GM23338 (cell line): ENCODE data around the gene HOXD9. TPM values are rescaled to one million over a fixed set of nuclear protein-coding genes. Genes with fewer than 3 reads are reported as not detected.

ENCODE experiments used
- ATAC-seq: fragments of 200-7000 bp; cut with Tn5 transposase; 3 replicates; pipeline ENCODE4 v1.9.1; 2020
- DNase-seq: peaks from one replicate; pipeline ENCODE4 v3.0.0-alpha.2; 2015; ENCODE audit warnings: low spot score
- H2AFZ ChIP-seq: fragments of 200-600 bp; sonication (generic); 2 replicates; pipeline ENCODE4 v1.8.0; 2016; ENCODE audit warnings: antibody characterized with exemption, mild to moderate bottlenecking, moderate library complexity
- H3F3A ChIP-seq: fragments of 200-600 bp; sonication (generic); replicated peaks from 2 replicates; pipeline ENCODE4 v1.8.0; 2017; ENCODE audit warnings: antibody characterized with exemption, mixed run types, low read depth
- H3K27ac ChIP-seq: fragments of 200-600 bp; sonication (generic); 2 replicates; pipeline ENCODE4 v1.6.1; 2016; ENCODE audit warnings: low read depth
- H3K27me3 ChIP-seq: fragments of 200-600 bp; sonication (generic); 2 replicates; pipeline ENCODE4 v1.8.0; 2016; ENCODE audit warnings: mild to moderate bottlenecking, mixed run types, moderate library complexity; ENCODE audit not compliant: insufficient read depth
- H3K36me3 ChIP-seq: fragments of 200-600 bp; sonication (generic); 2 replicates; pipeline ENCODE4 v1.8.0; 2016; ENCODE audit warnings: mild to moderate bottlenecking; ENCODE audit not compliant: insufficient read depth
- H3K4me1 ChIP-seq: fragments of 200-600 bp; sonication (generic); 2 replicates; pipeline ENCODE4 v1.8.0; 2016; ENCODE audit warnings: mild to moderate bottlenecking, moderate library complexity; ENCODE audit not compliant: insufficient read depth
- H3K4me2 ChIP-seq: fragments of 200-600 bp; sonication (generic); 2 replicates; pipeline ENCODE4 v1.7.1; 2017; ENCODE audit warnings: mixed run types
- H3K4me3 ChIP-seq: fragments of 200-600 bp; sonication (generic); 2 replicates; pipeline ENCODE4 v1.6.1; 2016; ENCODE audit warnings: mixed run types
- H3K79me2 ChIP-seq: fragments of 200-600 bp; sonication (generic); replicated peaks from 2 replicates; pipeline ENCODE4 v1.8.0; 2017; ENCODE audit warnings: mild to moderate bottlenecking; ENCODE audit not compliant: insufficient read depth
- H3K9me2 ChIP-seq: fragments of 200-600 bp; sonication (generic); 2 replicates; pipeline ENCODE4 v1.8.0; 2017; ENCODE audit not compliant: insufficient read depth
- H4K20me1 ChIP-seq: fragments of 200-600 bp; sonication (generic); replicated peaks from 2 replicates; pipeline ENCODE4 v1.8.0; 2017; ENCODE audit warnings: mild to moderate bottlenecking; ENCODE audit not compliant: insufficient read depth
- H3K27ac Mint-ChIP-seq: 2 replicates; pipeline ENCODE4 v1.8.0; 2020; ENCODE audit warnings: inconsistent platforms, mild to moderate bottlenecking, moderate library complexity, mixed read lengths
- H3K27me3 Mint-ChIP-seq: 3 replicates; pipeline ENCODE4 v1.8.0; 2022; ENCODE audit warnings: low read depth, mild to moderate bottlenecking, moderate library complexity, mixed read lengths, inconsistent platforms; ENCODE audit not compliant: insufficient read depth, poor library complexity
- H3K36me3 Mint-ChIP-seq: 3 replicates; pipeline ENCODE4 v1.8.0; 2021; ENCODE audit warnings: low read depth, mild to moderate bottlenecking, inconsistent platforms, moderate library complexity, mixed read lengths
- H3K4me1 Mint-ChIP-seq: 3 replicates; pipeline ENCODE4 v1.8.0; 2020; ENCODE audit warnings: mild to moderate bottlenecking, inconsistent platforms, mixed read lengths
- H3K4me3 Mint-ChIP-seq: 3 replicates; pipeline ENCODE4 v1.8.0; 2021; ENCODE audit warnings: moderate library complexity, mild to moderate bottlenecking, inconsistent platforms, mixed read lengths
- H3K9me3 Mint-ChIP-seq: 3 replicates; pipeline ENCODE4 v1.8.0; 2020; ENCODE audit warnings: moderate library complexity, mild to moderate bottlenecking, inconsistent platforms, mixed read lengths
- CREB1 ChIP-seq: fragments of 250-450 bp; sonication (Bioruptor Pico); IDR thresholded peaks from 2 replicates; pipeline ENCODE4 v1.5.0; 2020; ENCODE audit warnings: low read depth, mild to moderate bottlenecking, moderate library complexity
- EZH2 ChIP-seq: fragments of 200-600 bp; sonication (generic); IDR thresholded peaks from one replicate; pipeline ENCODE4 v1.8.0; 2017; ENCODE audit warnings: antibody characterized with exemption, mild to moderate bottlenecking, low read depth; ENCODE audit not compliant: unreplicated experiment
- EZH2phosphoT487 ChIP-seq: fragments of 200-600 bp; sonication (generic); IDR thresholded peaks from one replicate; pipeline ENCODE4 v1.8.1; 2018; ENCODE audit warnings: antibody characterized with exemption; ENCODE audit not compliant: unreplicated experiment
- NANOG ChIP-seq: IDR thresholded peaks from 2 replicates; pipeline ENCODE4 v1.6.1; 2016; ENCODE audit warnings: antibody characterized with exemption, borderline replicate concordance
- ZNF331 ChIP-seq: fragments of 250-450 bp; sonication (Bioruptor Pico); IDR thresholded peaks from 2 replicates; pipeline ENCODE4 v1.5.0; 2020; ENCODE audit warnings: low read depth, mild to moderate bottlenecking, moderate library complexity
- ZNF462 ChIP-seq: fragments of 250-450 bp; sonication (Bioruptor Pico); IDR thresholded peaks from 2 replicates; pipeline ENCODE4 v1.5.0; 2020; ENCODE audit warnings: mild to moderate bottlenecking, moderate library complexity
- polyA plus RNA-seq: library from polyadenylated mRNA; unstranded; fragments of >200 nt; fragmentation: Nextera tagmentation; extraction: Ambion mirVana; gene quantifications from 2 replicates; pipeline ENCODE4 v1.2.1, GENCODE V29; 2016
- total RNA-seq: library from RNA; depleted of rRNA; stranded (reverse); fragments of >200 nt; shearing (Covaris generic); gene quantifications from 2 replicates; pipeline ENCODE4 v1.2.3, GENCODE V29; 2014

HOXD9 gene
- total and polyA plus RNA-seq, 2 experiments from 2014 or later: not detected

DNA sequence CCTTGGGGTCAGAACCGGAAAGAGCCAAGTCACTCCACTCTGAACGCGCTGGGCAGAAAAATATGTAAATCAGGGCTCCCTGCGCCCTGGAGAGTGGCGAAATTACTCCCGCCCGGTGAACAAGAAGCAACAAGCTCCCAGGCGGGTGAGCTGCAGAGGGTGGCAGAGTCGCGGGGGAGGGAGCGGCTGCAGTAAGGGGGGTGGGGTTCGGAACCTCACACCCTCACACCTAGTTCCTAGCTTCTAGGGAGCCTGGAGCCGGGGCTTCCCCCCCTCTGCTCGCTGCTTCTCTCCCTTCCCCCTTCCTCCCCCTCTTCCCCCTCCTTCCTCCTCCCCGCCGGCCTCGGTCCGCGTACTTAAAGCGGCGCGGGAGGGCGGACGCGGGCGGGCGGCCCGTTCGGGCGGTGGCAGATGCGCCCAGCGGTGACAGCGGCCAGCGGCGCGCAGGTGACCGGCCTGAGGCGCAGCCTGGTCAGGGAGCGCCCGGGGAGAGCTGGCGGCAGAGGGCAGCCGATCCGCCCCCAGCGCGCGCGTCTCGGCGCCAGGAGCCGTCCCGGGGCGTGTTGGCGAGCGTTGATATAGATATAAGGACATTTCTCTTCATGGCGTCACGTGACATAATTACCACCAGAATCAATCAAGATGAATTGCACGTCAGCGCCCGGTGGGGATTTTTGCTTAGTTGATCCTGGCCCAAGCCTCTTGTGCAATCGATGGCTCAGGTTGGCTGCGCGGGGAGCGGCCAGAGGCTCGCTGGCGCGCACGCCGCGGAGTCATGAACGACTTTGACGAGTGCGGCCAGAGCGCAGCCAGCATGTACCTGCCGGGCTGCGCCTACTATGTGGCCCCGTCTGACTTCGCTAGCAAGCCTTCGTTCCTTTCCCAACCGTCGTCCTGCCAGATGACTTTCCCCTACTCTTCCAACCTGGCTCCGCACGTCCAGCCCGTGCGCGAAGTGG is 15.7 kb upstream of the HOXD9 start, which contains the start of gene HOXD11:
Gene HOXD11 (plus strand): TSS at position 700 of the 959 bp plus-strand sequence. CDS start 76 bp downstream, at position 776.
- DNase-seq: peak; percentile 83
- peak within 1 kb of the TSS; percentile 60 for H3K4me3 Mint-ChIP-seq
- TF ChIP-seq EZH2 (peak; percentile 95), CREB1 (CRISPR knock-in tag) (no peak)
- peak within 1 kb of the TSS; percentile 48 for H3K4me3 ChIP-seq
- peaks cover 33% of the 10 kb centered on the region for H3K4me1 Mint-ChIP-seq
- H4K20me1 ChIP-seq: peaks cover 40% of the 10 kb centered on the region
- no peak within 1 kb of the TSS for H3K27ac ChIP-seq
- peaks cover 94% of the 10 kb centered on the region for H3K27me3 Mint-ChIP-seq
- no peaks in the 10 kb centered on the region; the same call in 1 of the 2 replicates for H3K36me3 ChIP-seq
- no peaks in the 10 kb centered on the region; the same call in 2 of the 3 replicates for H3K36me3 Mint-ChIP-seq
- peaks cover 35% of the 10 kb centered on the region for H3F3A ChIP-seq
- peaks cover 41% of the 10 kb centered on the region for H3K4me1 ChIP-seq
- no peaks in the 10 kb centered on the region for H3K9me2 ChIP-seq
- no peaks in the 10 kb centered on the region for H3K79me2 ChIP-seq
- no peak within 1 kb of the TSS for H3K27ac Mint-ChIP-seq
- peaks cover 99% of the 10 kb centered on the region for H3K27me3 ChIP-seq
- ATAC-seq: peak; percentile 15
- peak within 1 kb of the TSS; percentile 78 for H3K4me2 ChIP-seq
- H2AFZ ChIP-seq: no peak within 1 kb of the TSS
- H3K9me3 Mint-ChIP-seq: peaks cover 5% of the 10 kb centered on the region

DNA sequence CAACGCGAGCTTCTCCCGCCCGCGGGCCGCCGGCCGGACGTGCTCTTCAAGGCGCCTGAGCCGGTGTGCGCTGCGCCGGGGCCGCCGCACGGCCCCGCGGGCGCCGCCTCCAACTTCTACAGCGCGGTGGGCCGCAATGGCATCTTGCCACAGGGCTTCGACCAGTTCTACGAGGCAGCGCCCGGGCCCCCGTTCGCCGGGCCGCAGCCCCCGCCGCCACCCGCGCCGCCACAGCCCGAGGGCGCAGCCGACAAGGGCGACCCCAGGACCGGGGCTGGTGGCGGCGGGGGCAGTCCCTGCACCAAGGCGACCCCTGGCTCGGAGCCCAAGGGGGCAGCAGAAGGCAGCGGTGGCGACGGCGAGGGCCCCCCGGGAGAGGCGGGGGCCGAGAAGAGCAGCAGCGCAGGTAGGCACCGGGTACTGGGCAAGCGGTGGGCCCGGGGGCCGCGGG is 14.8 kb upstream of the HOXD9 start:
- no peaks in the 10 kb centered on the region for H3K36me3 ChIP-seq
- Mint-ChIP-seq H3K27me3 (peaks cover 94% of the 10 kb centered on the region), H3K27ac (no peak overlapping the region), H3K4me3 (no peak overlapping the region), H3K36me3 (no peaks in the 10 kb centered on the region; the same call in 2 of the 3 replicates), H3K4me1 (peaks cover 32% of the 10 kb centered on the region), H3K9me3 (peaks cover 5% of the 10 kb centered on the region)
- DNase-seq (no peak), ATAC-seq (no peak)
- TF ChIP-seq NANOG: no peak
- TF ChIP-seq EZH2: peak; percentile 52
- TF ChIP-seq ZNF462: no peak
- no peak for TF ChIP-seq ZNF331
- TF ChIP-seq EZH2phosphoT487: peak; percentile 55
- no peak overlapping the region for H3K27ac ChIP-seq
- peaks cover 99% of the 10 kb centered on the region for H3K27me3 ChIP-seq
- H3K79me2 ChIP-seq: no peaks in the 10 kb centered on the region
- H3K4me3 ChIP-seq: 0 out of 2 replicates have a peak overlapping the region, but pooled peaks have one; percentile 28
- H3K4me1 ChIP-seq: peaks cover 41% of the 10 kb centered on the region
- H4K20me1 ChIP-seq: peaks cover 31% of the 10 kb centered on the region
- H3K4me2 ChIP-seq: no peak overlapping the region; the same call in 1 of the 2 replicates
- H2AFZ ChIP-seq: no peak overlapping the region
- H3F3A ChIP-seq: peaks cover 37% of the 10 kb centered on the region
- no peaks in the 10 kb centered on the region for H3K9me2 ChIP-seq
